ENCODE measurements around the gene PRKG2. TPM values are rescaled to one million over a fixed set of nuclear protein-coding genes. Genes with fewer than 3 reads are reported as not detected.

The PRKG2 gene
- total and polyA plus RNA-seq, 2 of the 13 experiments (the other 11 are each of a cell fraction or from before 2014, with no cell fraction given) = 0.04 TPM

DNA sequence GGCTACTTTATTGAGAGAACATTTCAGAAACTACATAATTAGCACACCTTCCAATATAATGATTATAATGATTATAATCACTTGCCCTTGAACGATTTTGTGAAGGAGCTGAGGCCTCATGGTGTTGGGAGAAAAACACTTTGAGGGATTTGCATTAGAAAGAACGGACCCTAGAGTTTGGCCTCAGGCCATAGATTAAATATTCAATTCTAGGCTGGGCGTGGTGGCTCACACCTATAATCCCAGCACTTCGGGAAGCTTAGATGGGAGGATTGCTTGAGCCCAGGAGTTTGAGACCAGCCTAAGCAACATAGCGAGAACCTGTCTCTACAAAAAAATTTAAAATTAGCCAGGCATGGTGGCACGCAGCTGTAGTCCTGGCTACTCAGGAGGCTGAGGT, 12.9 kb upstream of the PRKG2 start:
- TF ChIP-seq NFRKB (IDR thresholded peaks at IDR 0.05) (no peak), TOE1 (CRISPR knock-in tag; IDR thresholded peaks at IDR 0.05) (no peak), KDM5A (IDR thresholded peaks at IDR 0.05; ENCODE audit: borderline replicate concordance, low read length) (no peak), SIX4 (CRISPR knock-in tag; IDR thresholded peaks at IDR 0.05) (no peak), NFIB (CRISPR knock-in tag; IDR thresholded peaks at IDR 0.05; ENCODE audit: borderline replicate concordance) (no peak), SMYD3 (CRISPR knock-in tag; IDR thresholded peaks at IDR 0.05) (no peak), HOXA5 (CRISPR knock-in tag; IDR thresholded peaks at IDR 0.05) (no peak), PAX8 (CRISPR knock-in tag; IDR thresholded peaks at IDR 0.05; ENCODE audit: borderline replicate concordance) (no peak), ZNF33B (CRISPR knock-in tag; IDR thresholded peaks at IDR 0.05) (no peak), ZNF232 (CRISPR knock-in tag; IDR thresholded peaks at IDR 0.05; ENCODE audit: borderline replicate concordance) (no peak)
- TF ChIP-seq, protein P1, sequence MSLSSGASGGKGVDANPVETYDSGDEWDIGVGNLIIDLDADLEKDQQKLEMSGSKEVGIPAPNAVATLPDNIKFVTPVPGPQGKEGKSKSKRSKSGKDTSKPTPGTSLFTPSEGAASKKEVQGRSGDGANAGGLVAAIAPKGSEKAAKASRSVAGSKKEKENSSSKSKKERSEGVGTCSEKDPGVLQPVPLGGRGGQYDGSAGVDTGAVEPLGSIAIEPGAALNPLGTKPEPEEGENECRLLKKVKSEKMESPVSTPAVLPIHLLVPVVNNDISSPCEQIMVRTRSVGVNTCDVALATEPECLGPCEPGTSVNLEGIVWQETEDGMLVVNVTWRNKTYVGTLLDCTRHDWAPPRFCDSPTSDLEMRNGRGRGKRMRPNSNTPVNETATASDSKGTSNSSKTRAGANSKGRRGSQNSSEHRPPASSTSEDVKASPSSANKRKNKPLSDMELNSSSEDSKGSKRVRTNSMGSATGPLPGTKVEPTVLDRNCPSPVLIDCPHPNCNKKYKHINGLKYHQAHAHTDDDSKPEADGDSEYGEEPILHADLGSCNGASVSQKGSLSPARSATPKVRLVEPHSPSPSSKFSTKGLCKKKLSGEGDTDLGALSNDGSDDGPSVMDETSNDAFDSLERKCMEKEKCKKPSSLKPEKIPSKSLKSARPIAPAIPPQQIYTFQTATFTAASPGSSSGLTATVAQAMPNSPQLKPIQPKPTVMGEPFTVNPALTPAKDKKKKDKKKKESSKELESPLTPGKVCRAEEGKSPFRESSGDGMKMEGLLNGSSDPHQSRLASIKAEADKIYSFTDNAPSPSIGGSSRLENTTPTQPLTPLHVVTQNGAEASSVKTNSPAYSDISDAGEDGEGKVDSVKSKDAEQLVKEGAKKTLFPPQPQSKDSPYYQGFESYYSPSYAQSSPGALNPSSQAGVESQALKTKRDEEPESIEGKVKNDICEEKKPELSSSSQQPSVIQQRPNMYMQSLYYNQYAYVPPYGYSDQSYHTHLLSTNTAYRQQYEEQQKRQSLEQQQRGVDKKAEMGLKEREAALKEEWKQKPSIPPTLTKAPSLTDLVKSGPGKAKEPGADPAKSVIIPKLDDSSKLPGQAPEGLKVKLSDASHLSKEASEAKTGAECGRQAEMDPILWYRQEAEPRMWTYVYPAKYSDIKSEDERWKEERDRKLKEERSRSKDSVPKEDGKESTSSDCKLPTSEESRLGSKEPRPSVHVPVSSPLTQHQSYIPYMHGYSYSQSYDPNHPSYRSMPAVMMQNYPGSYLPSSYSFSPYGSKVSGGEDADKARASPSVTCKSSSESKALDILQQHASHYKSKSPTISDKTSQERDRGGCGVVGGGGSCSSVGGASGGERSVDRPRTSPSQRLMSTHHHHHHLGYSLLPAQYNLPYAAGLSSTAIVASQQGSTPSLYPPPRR (CRISPR knock-in tag; IDR thresholded peaks at IDR 0.05; ENCODE audit: borderline replicate concordance) = no peak
- BruUV-seq (replicated peaks) = no TSS peak
- 22% methylated on average over 6 of the region's 6 CpGs for WGBS (ENCODE audit: low lambda C conversion rate)
- Histone ChIP-seq H3K4me3 (replicated peaks in 1 of 3; ENCODE audit: insufficient read depth in 1 of 3, low read depth in 2 of 3, low read length in 3 of 3) (no peak overlapping the region), H3K4me1 (ENCODE audit: insufficient read depth, low read length) (no peaks in the 10 kb centered on the region), H3K9me3 (ENCODE audit: low read length) (peaks cover 16% of the 10 kb centered on the region), H3K9ac (ENCODE audit: insufficient read depth, low read depth, low read length) (no peak overlapping the region), H3K79me2 (ENCODE audit: insufficient read depth, low read length) (no peaks in the 10 kb centered on the region), H3K36me3 (replicated peaks in 1 of 2; ENCODE audit: control insufficient read depth in 1 of 2, insufficient read depth in 2 of 2, low read length in 2 of 2) (no peaks in the 10 kb centered on the region), H3K27ac (ENCODE audit: extremely low read length, insufficient read depth, low read length) (no peak overlapping the region), H3K27me3 (ENCODE audit: control insufficient read depth in 1 of 2, insufficient read depth in 2 of 2, low read length in 2 of 2) (no peaks in the 10 kb centered on the region; a peak in 1 of 5 replicates), H4K20me1 (ENCODE audit: insufficient read depth, low read length) (no peaks in the 10 kb centered on the region), H3K4me2 (ENCODE audit: low read depth, low read length) (no peak overlapping the region), H2AFZ (ENCODE audit: low read length) (no peak overlapping the region)
- ATAC-seq = no peak
- DNase-seq (ENCODE audit: low spot score) = no peak
- intact Hi-C loops (cut with micrococcal nuclease; ENCODE audit: unreplicated experiment) = no loop called here
- ChIA-PET POLR2A (no interaction called here), CTCF (ENCODE audit: low intra/inter-chr PET ratio, low total read pairs) (no interaction called here)
- no peak for FAIRE-seq
- in situ Hi-C loops (cut with HindIII; ENCODE audit: extremely low pct_ligation_motif_present, low pct_unique_long_range_greater_than_20kb) = no loop called here
